Endothelial cell (in vitro differentiated cells): ENCODE data around the gene CHERP. TPM values are rescaled to one million over a fixed set of nuclear protein-coding genes. Genes with fewer than 3 reads are reported as not detected.
"Not testable (repeated sequence)": the region's sequence is repeated elsewhere in the genome, so short reads cannot be mapped to it uniquely, and the experiment has no call there.

Experiments
- DNase-seq: peaks from one replicate; pipeline ENCODE4 v3.0.0; 2021; ENCODE audit warnings: low spot score
- H3K27ac Mint-ChIP-seq: one replicate; pipeline ENCODE4 v1.8.0; 2021; ENCODE audit warnings: mixed read lengths, inconsistent platforms; ENCODE audit not compliant: unreplicated experiment
- H3K27me3 Mint-ChIP-seq: one replicate; pipeline ENCODE4 v1.8.0; 2021; ENCODE audit warnings: mild to moderate bottlenecking, moderate library complexity, mixed read lengths, inconsistent platforms; ENCODE audit not compliant: unreplicated experiment
- H3K36me3 Mint-ChIP-seq: one replicate; pipeline ENCODE4 v1.8.0; 2021; ENCODE audit warnings: mild to moderate bottlenecking, low read depth, mixed read lengths, inconsistent platforms; ENCODE audit not compliant: unreplicated experiment
- H3K4me1 Mint-ChIP-seq: one replicate; pipeline ENCODE4 v1.8.0; 2021; ENCODE audit warnings: mild to moderate bottlenecking, mixed read lengths, inconsistent platforms; ENCODE audit not compliant: unreplicated experiment
- H3K4me3 Mint-ChIP-seq: one replicate; pipeline ENCODE4 v1.8.0; 2021; ENCODE audit warnings: mild to moderate bottlenecking, mixed read lengths, inconsistent platforms; ENCODE audit not compliant: unreplicated experiment
- H3K9me3 Mint-ChIP-seq: one replicate; pipeline ENCODE4 v1.8.0; 2021; ENCODE audit warnings: mixed read lengths, inconsistent platforms; ENCODE audit not compliant: unreplicated experiment
- CTCF ChIP-seq: fragments of 200-600 bp; sonication (generic); IDR thresholded peaks from one replicate; pipeline ENCODE4 v1.5.0; 2021; ENCODE audit warnings: antibody characterized with exemption; ENCODE audit not compliant: unreplicated experiment
- total RNA-seq: library from RNA; stranded (reverse); fragmentation: NEBNext Ultra II Directional; extraction: Animal tissue kit (Norgen Biotek cat#: 25700); gene quantifications from one replicate; pipeline ENCODE4 v1.2.1, GENCODE V29; 2021; ENCODE audit not compliant: unreplicated experiment

Gene CHERP
- total RNA-seq, 1 donor from 2014 or later = 66.5 TPM

- H3K9me3 Mint-ChIP-seq = no peaks in the 10 kb centered on the region
- DNase-seq = no peak
- no peak overlapping the region for H3K4me3 Mint-ChIP-seq
Observed at GRCh38 chr19:16509141-16510061, 32.8 kb downstream of the CHERP start.

GRCh38 chr19:16508546-16508945 lies 33.7 kb downstream of the CHERP start:
- H3K4me3 Mint-ChIP-seq = no peak overlapping the region
- peaks cover 3% of the 10 kb centered on the region for H3K36me3 Mint-ChIP-seq
- H3K9me3 Mint-ChIP-seq = no peaks in the 10 kb centered on the region
- H3K27me3 Mint-ChIP-seq = no peaks in the 10 kb centered on the region
- no peaks in the 10 kb centered on the region for H3K4me1 Mint-ChIP-seq
- DNase-seq = no peak
- no peak for TF ChIP-seq CTCF
- no peak overlapping the region for H3K27ac Mint-ChIP-seq

More at GRCh38 chr19:16509141-16510061, 32.8 kb downstream of the CHERP start:
- Mint-ChIP-seq H3K4me1 (no peaks in the 10 kb centered on the region), H3K36me3 (peaks cover 3% of the 10 kb centered on the region), H3K27me3 (no peaks in the 10 kb centered on the region), H3K27ac (no peak overlapping the region)
- TF ChIP-seq CTCF = no peak

- no peak for TF ChIP-seq CTCF
- Mint-ChIP-seq H3K36me3 (peaks cover 3% of the 10 kb centered on the region), H3K9me3 (no peaks in the 10 kb centered on the region), H3K27me3 (no peaks in the 10 kb centered on the region), H3K4me1 (no peaks in the 10 kb centered on the region), H3K4me3 (no peak overlapping the region), H3K27ac (no peak overlapping the region)
- DNase-seq = no peak
Observed at GRCh38 chr19:16506961-16507360, 35.3 kb downstream of the CHERP start.

- H3K4me3 Mint-ChIP-seq, H3K36me3 Mint-ChIP-seq, H3K27me3 Mint-ChIP-seq, H3K9me3 Mint-ChIP-seq, DNase-seq, H3K4me1 Mint-ChIP-seq, H3K27ac Mint-ChIP-seq: not testable (repeated sequence)
Observed at GRCh38 chr19:16506161-16506560, 36.1 kb downstream of the CHERP start.

GRCh38 chr19:16504271-16504670 lies 38.0 kb downstream of the CHERP start:
- no peak for TF ChIP-seq CTCF
- DNase-seq = no peak
- Mint-ChIP-seq H3K9me3 (no peaks in the 10 kb centered on the region), H3K27me3 (no peaks in the 10 kb centered on the region), H3K27ac (no peak overlapping the region), H3K4me3 (no peak overlapping the region), H3K4me1 (no peaks in the 10 kb centered on the region), H3K36me3 (peaks cover 6% of the 10 kb centered on the region)
